ENCODE data around the gene NUBPL.

The NUBPL gene

DNA sequence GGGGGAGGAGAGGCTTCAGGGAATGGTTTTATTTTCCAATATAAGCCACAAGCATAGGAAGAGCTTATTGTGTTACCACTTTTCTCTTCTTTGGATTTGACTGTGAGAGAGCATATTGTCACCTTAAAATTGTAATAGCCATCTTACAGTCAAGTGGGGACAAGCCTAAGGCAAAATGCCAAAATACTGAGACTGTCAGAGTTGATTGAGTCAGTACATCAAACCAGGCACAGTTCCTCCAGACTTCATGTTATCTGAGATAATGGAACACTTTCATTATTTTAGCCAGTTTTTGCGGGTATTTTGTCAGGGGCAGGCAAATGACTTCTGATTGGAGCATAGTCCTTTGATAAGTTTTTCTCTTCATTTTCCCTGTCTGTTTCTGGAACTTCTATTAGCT, 19.5 kb upstream of the NUBPL start:
- no peak for DNase-seq (ENCODE audit: extremely low read depth, low read depth)
- TF ChIP-seq, protein P1, sequence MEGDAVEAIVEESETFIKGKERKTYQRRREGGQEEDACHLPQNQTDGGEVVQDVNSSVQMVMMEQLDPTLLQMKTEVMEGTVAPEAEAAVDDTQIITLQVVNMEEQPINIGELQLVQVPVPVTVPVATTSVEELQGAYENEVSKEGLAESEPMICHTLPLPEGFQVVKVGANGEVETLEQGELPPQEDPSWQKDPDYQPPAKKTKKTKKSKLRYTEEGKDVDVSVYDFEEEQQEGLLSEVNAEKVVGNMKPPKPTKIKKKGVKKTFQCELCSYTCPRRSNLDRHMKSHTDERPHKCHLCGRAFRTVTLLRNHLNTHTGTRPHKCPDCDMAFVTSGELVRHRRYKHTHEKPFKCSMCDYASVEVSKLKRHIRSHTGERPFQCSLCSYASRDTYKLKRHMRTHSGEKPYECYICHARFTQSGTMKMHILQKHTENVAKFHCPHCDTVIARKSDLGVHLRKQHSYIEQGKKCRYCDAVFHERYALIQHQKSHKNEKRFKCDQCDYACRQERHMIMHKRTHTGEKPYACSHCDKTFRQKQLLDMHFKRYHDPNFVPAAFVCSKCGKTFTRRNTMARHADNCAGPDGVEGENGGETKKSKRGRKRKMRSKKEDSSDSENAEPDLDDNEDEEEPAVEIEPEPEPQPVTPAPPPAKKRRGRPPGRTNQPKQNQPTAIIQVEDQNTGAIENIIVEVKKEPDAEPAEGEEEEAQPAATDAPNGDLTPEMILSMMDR (IDR thresholded peaks at IDR 0.05; ENCODE audit: low read depth, low read length, missing control alignments), result no peak
- H3K4me3 ChIP-seq (replicated peaks; ENCODE audit: low read depth, low read length), result no peak overlapping the region

DNA sequence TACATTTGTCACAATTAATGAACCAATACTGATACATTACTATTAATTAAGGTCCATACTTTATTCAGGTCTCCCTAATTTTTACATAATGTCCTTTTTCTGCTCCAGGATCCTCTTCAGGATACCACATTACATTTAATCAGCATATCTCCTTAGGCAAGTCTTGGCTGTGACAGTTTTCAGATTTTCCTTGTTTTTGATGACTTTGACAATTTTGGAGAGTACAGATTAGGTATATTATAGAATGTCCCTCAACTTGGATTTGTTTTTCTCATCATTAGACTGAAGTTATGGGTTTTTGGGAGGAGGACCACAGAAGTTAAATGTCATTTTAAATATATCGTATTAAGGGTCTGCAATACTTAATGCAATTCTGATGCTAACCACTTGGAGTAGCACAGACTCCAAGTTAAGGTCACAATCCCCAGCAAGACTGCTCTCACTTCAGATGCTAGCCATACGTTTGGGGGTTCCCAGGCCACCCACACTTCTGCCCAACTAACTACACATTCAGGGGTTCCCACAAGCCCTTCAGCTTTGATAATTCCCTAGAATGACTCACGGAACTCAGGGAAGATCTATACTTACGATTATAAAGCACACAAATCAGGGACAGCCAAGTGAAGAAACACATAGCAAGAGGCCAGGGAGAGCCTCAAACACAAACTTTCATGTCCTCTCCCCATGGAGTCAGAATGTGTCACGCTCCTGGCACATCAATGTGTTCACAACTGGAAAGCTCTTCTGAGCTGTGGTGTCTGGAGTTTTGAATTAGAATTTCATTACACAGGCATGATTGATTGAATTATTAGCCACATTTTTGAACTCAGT, 17.0 kb upstream of the NUBPL start:
- no peak overlapping the region for H3K4me3 ChIP-seq (replicated peaks; ENCODE audit: low read depth, low read length)
- TF ChIP-seq, protein P1 (IDR thresholded peaks at IDR 0.05; ENCODE audit: low read depth, low read length, missing control alignments), result peak; percentile 30
- DNase-seq (ENCODE audit: extremely low read depth, low read depth), result no peak

- H3K4me3 ChIP-seq (replicated peaks; ENCODE audit: low read depth, low read length), result no peak overlapping the region
- TF ChIP-seq, protein P1 (IDR thresholded peaks at IDR 0.05; ENCODE audit: low read depth, low read length, missing control alignments), result no peak
- DNase-seq (ENCODE audit: extremely low read depth, low read depth), result no peak
These were observed 16.4 kb upstream of the NUBPL start for GRCh38 chr14:31544816-31545215.

DNA sequence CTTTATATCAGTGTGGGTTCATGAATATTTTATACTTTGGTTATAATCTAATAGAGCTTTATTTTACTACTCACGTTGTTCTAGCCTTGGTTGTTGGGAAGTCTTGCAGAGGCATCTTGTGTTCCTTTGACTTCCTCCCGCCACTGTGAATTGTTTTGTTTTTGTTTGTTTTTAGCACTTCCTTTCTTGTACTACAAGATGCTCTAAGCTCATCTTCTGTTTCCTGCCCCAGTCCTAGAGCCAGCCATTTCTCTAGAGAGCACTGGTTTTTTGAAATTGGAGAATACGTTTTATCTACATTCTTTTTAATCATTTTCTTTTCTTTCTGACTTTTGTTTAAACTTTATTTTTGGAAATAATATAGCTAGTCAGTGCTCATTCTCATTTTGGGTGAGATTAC, 15.9 kb upstream of the NUBPL start:
- no peak overlapping the region for H3K4me3 ChIP-seq (replicated peaks; ENCODE audit: low read depth, low read length)
- DNase-seq (ENCODE audit: extremely low read depth, low read depth), result no peak
- TF ChIP-seq, protein P1 (IDR thresholded peaks at IDR 0.05; ENCODE audit: low read depth, low read length, missing control alignments), result no peak

GRCh38 chr14:31549817-31550216, 11.4 kb upstream of the NUBPL start:
- DNase-seq (ENCODE audit: extremely low read depth, low read depth), result no peak
- H3K4me3 ChIP-seq (replicated peaks; ENCODE audit: low read depth, low read length), result no peak overlapping the region
- TF ChIP-seq, protein P1 (IDR thresholded peaks at IDR 0.05; ENCODE audit: low read depth, low read length, missing control alignments), result no peak

DNA sequence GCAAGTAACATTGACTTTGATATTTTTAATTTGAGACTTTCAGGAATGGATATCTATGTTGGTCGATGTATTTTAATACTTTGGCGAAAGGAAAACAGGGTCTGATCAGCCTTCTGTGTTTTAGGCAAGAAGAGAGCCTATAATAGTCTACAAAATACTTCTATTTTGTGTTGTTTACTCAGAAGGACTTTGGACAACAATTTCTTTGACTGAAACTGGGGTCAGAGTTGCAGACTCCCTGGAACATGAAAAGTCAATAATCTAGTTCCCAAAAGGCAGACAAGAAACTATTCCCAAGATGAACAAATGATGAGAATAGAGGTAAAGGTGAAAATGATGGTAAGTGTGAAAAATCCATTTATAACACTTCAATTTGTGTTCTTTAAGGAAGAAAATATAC, 10.6 kb upstream of the NUBPL start:
- H3K4me3 ChIP-seq (replicated peaks; ENCODE audit: low read depth, low read length), result no peak overlapping the region
- no peak for DNase-seq (ENCODE audit: extremely low read depth, low read depth)
- TF ChIP-seq, protein P1 (IDR thresholded peaks at IDR 0.05; ENCODE audit: low read depth, low read length, missing control alignments), result no peak
